Tibial nerve (tissue), 4 donors: Measurements from ENCODE around the gene KCNJ8.

Source experiments
- EP300 ChIP-seq, 2 donors: sonication (generic); formaldehyde crosslinking; IDR thresholded peaks; one replicate each; pipeline ENCODE4 v1.6.1; 2017; ENCODE audit warnings: antibody characterized with exemption in 2 of 2, mild to moderate bottlenecking in 1 of 2
- POLR2A ChIP-seq, 2 donors: fragments of 450-650 bp; IDR thresholded peaks; one replicate each; pipeline ENCODE4 v1.6.1; 2017; ENCODE audit warnings: antibody characterized with exemption in 2 of 2, mild to moderate bottlenecking in 2 of 2, moderate library complexity in 2 of 2
- TF ChIP-seq, protein P1 (sequence below), 5 experiments: fragments of 200-600 bp in 3 of 5; fragments of 450-650 bp in 2 of 5; sonication (generic) in 3 of 5; IDR thresholded peaks; one replicate each; pipeline ENCODE4 v1.5.1; 2016 to 2019; ENCODE audit warnings: antibody characterized with exemption in 5 of 5, mild to moderate bottlenecking in 3 of 5, moderate library complexity in 2 of 5

DNA sequence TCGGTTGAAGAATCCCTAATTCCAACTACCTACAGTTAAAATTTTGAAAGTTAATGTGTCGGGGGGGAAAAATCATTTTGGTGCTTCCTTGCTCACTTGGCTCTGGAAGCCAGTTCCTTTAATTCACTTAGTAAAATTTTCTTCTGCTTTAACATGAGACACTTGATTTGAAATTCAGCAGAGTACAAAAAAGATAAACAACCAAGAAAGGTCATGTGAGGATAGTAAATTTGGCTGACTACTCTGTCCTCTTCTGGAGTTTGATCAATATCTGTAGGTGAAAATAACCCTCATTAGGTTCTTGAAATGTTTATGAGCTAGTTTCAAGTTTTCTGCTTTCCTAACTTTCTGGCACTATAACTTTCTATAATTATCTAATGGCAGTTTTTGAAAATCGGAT lies 43.4 kb downstream of the KCNJ8 start:
- TF ChIP-seq, protein P1, sequence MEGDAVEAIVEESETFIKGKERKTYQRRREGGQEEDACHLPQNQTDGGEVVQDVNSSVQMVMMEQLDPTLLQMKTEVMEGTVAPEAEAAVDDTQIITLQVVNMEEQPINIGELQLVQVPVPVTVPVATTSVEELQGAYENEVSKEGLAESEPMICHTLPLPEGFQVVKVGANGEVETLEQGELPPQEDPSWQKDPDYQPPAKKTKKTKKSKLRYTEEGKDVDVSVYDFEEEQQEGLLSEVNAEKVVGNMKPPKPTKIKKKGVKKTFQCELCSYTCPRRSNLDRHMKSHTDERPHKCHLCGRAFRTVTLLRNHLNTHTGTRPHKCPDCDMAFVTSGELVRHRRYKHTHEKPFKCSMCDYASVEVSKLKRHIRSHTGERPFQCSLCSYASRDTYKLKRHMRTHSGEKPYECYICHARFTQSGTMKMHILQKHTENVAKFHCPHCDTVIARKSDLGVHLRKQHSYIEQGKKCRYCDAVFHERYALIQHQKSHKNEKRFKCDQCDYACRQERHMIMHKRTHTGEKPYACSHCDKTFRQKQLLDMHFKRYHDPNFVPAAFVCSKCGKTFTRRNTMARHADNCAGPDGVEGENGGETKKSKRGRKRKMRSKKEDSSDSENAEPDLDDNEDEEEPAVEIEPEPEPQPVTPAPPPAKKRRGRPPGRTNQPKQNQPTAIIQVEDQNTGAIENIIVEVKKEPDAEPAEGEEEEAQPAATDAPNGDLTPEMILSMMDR (IDR thresholded peaks at IDR 0.05) = no peak
- TF ChIP-seq POLR2A (IDR thresholded peaks at IDR 0.05) (no peak), EP300 (IDR thresholded peaks at IDR 0.05) (no peak)
